Renal pelvis (tissue), 4 donors: ENCODE measurements around the gene CPT1B. TPM values are rescaled to one million over a fixed set of nuclear protein-coding genes. Genes with fewer than 3 reads are reported as not detected.
"Not testable (repeated sequence)": the region's sequence is repeated elsewhere in the genome, so short reads cannot be mapped to it uniquely, and the experiment has no call there.

Experiments
- DNase-seq: peaks from one replicate; pipeline ENCODE4 v3.0.0-alpha.2; 2013
- polyA plus RNA-seq, 3 donors: library from polyadenylated mRNA; unstranded; fragments of 120-200 nt; gene quantifications; one replicate each; pipeline ENCODE4 v1.2.1, GENCODE V29; 2013; ENCODE audit not compliant: insufficient read length in 3 of 3

The CPT1B gene
- polyA plus RNA-seq, 3 donors, result 16.8 to 18.3 (median 17.1) TPM

- DNase-seq, result no peak
Measured at GRCh38 chr22:50547263-50547985, 30.8 kb downstream of the CPT1B start.

GRCh38 chr22:50546326-50547262 is 31.6 kb downstream of the CPT1B start:
- DNase-seq, result no peak

GRCh38 chr22:50545522-50546325 is 32.5 kb downstream of the CPT1B start, which contains the start of gene KLHDC7B:
Gene KLHDC7B (plus strand): TSS chr22:50545899. CDS start chr22:50546244, 345 bp downstream.
- DNase-seq, result no peak

- no peak for DNase-seq
Measured at GRCh38 chr22:50544746-50545253, 33.4 kb downstream of the CPT1B start.

- no peak for DNase-seq
Measured at GRCh38 chr22:50544078-50544745, 34.0 kb downstream of the CPT1B start.

- no peak for DNase-seq
Measured at GRCh38 chr22:50542416-50542927, 35.8 kb downstream of the CPT1B start.

- not testable (repeated sequence) for DNase-seq
Measured at GRCh38 chr22:50541667-50542026, 36.6 kb downstream of the CPT1B start.

- DNase-seq, result no peak
Measured at GRCh38 chr22:50540381-50540780, 37.8 kb downstream of the CPT1B start.

GRCh38 chr22:50537765-50538164 is 40.5 kb downstream of the CPT1B start:
- no peak for DNase-seq

- DNase-seq, result no peak
Measured at GRCh38 chr22:50536226-50536625, 42.0 kb downstream of the CPT1B start.

GRCh38 chr22:50535113-50535512 is 43.1 kb downstream of the CPT1B start:
- no peak for DNase-seq

- DNase-seq, result not testable (repeated sequence)
Measured at GRCh38 chr22:50533856-50534711, 44.1 kb downstream of the CPT1B start.

- DNase-seq, result no peak
Measured at GRCh38 chr22:50532824-50533796, 45.1 kb downstream of the CPT1B start.

- DNase-seq, result no peak
Measured at GRCh38 chr22:50531962-50532674, 46.1 kb downstream of the CPT1B start.

GRCh38 chr22:50531546-50531961 is 46.7 kb downstream of the CPT1B start:
- no peak for DNase-seq

- DNase-seq, result no peak
Measured at GRCh38 chr22:50530877-50531545, 47.2 kb downstream of the CPT1B start.

- DNase-seq, result no peak
Measured at GRCh38 chr22:50530580-50530876, 47.7 kb downstream of the CPT1B start.
